Hematopoietic multipotent progenitor cell treated with erythropoietin and hydrocortisone succinate and interleukin-3 and kit ligand, for 6 days (in vitro differentiated cells): Measurements from ENCODE around the gene WRAP73.
A peak's percentile ranks its signal among the peaks of the same experiment; 100 is the strongest.

Source experiments
- DNase-seq: peaks from one replicate; pipeline ENCODE4 v3.0.0-alpha.2; 2015

WRAP73 gene

DNA sequence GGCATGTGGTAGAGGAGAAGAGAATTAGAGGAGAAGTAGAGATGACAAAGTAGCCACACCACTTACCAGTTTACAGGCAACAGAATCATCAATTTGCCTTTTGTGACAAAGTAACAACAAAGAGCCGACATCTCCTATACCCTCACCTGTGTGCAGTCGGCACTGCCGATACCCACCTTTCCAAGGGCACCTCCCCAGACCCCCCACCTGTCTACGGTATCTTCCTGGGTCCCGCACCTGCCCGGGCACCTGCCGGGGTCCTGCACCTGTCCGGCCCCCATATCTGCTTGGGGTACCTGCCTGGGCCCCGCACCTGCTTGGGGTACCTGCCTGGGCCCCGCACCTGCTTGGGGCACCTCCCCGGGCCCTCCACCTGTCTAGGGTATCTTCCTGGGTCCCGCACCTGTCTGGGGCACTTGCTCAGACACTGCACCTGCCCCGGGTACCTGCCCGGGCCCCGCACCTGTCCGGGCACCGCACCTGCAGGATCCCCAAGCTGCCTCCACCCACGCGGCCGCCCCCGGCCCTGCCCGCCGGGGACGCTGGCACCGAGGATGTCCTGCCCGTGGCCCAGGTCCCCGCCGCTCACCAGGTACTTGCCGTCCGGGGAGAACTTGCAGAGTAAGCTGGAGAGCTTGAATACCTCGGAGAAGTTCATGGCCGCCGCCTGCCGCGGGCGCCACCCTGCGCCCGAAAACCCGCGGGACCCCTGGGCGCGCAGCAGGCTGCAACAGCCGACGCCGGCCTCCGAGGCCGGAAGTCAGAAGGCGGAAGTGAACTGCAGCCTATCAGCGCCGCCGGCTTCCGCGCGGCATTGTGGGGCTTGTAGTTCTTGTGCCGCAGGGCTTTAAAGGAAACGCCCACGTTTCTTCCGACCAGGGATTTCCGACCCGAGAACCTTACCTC is at the start of gene WRAP73:
Gene WRAP73, minus strand, starts transcription at position 762 of the 906 bp plus-strand sequence. Its CDS starts 104 bp downstream, at position 658.
- peak; percentile 96 for DNase-seq

GRCh38 chr1:3699596-3699995 is 49.7 kb upstream of the WRAP73 start:
- no peak for DNase-seq

- DNase-seq = no peak
These were observed 48.9 kb upstream of the WRAP73 start for GRCh38 chr1:3698660-3699408.

GRCh38 chr1:3697810-3698209 is 47.9 kb upstream of the WRAP73 start:
- DNase-seq = no peak

- no peak for DNase-seq
These were observed 47.2 kb upstream of the WRAP73 start for GRCh38 chr1:3697104-3697503.

- no peak for DNase-seq
These were observed 46.8 kb upstream of the WRAP73 start for GRCh38 chr1:3696689-3697088.

- DNase-seq = peak; percentile 66
These were observed 45.7 kb upstream of the WRAP73 start for GRCh38 chr1:3695326-3696217.

DNA sequence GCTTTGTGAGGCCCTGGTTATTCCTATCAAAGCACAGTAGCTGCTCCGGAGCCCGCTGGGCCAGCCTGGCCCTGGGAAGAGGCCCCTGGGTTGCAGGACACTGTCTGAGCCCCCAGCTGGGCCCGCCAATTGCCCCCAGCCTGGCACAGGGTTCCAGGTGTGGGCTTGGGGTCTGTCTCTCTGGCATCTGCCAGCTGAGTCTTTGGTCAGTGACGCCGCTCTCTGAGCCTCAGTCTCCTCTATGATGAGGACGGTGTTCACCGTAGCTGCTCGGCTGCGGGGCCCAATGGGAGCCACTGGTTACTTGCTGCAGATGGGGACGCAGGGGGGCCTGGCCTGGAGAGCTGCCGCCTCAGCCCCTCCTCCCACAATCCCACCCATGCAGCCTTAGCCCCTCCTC is 43.4 kb upstream of the WRAP73 start:
- no peak for DNase-seq

DNA sequence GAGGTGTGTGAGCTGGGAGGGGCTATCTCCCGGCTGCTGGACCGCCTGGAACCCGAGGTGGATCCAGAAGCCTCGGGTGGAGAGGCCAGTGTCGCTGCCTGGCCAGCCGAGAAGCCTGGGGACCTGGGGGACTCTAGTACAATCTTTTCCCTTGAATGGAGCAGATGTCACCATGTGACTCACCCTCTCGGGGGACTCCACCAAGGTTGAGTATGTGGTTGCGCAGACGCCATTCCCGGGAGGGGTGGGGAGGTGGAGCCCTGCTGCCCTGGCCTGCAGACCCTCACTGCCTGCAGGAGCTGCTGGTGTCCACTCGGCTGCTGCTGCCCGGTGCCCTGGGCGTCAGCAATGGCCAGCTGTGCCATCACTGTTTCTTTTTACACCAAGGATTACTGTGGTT is 42.7 kb upstream of the WRAP73 start:
- DNase-seq = no peak

DNA sequence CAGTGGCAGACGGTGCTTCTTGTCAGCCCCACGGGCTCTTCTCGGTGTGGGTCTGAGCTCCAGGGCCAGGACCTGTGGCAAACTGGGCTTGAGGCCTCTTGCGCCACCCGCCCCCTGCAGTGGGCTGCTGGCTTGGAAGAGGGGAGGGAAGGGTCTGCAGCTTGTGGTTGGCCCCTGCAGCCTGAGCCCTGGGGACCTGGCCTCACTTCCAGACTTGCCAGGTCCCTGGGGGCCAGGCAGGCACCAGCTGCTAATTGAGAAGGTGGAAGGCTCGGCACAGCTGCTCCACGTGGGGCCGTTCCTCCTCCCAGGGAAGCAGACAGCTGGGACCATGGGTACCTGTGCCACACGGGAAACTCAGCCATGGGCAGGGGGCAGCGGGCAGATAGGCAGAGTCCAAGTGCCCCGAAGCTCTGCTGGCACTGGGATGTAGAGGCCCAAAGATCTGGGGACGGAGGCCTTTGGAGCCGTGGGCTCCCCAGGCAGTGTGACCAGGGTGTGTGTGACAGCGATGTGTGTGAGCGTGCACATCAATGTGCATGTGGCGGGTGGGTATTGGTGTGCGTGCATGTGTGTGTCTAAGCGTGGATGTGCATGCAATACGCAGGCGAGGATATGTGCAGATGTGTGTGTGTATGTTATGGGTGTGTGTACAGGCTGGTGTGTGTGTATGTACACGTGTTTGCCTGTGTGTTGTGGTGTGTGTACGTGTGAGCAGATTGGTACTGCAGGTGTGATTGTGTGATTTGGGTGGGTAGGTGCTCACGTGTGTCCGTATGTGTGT is 41.7 kb upstream of the WRAP73 start:
- no peak for DNase-seq

DNA sequence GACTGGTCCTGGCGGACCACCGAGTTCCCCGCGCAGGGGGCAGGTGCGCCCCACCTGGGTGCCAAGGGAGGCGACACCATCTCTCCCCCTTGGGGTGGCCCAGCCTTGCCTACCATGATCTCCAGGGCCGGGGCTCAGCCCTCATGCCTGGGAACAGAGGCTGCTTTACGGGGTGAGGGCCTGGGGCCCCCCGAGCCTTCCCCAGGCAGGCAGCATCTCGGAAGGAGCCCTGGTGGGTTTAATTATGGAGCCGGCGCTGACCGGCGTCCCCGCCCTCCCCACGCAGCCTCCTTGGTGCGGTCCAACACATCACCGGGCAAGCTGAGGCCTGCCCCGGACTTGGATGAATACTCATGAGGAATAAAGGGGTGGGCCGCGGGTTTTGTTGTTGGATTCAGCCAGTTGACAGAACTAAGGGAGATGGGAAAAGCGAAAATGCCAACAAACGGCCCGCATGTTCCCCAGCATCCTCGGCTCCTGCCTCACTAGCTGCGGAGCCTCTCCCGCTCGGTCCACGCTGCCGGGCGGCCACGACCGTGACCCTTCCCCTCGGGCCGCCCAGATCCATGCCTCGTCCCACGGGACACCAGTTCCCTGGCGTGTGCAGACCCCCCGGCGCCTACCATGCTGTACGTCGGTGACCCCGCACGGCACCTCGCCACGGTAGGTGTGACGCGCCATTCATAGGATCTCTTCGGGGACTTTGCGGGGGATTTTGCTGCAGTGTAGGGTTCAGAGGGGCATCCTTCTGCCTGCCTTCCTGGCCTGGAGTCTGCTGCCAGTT is 40.6 kb upstream of the WRAP73 start:
- DNase-seq = no peak

- DNase-seq = no peak
These were observed 39.3 kb upstream of the WRAP73 start for GRCh38 chr1:3689138-3689750.

- DNase-seq = no peak
These were observed 38.6 kb upstream of the WRAP73 start for GRCh38 chr1:3688356-3689137.

- DNase-seq = no peak
These were observed 37.6 kb upstream of the WRAP73 start for GRCh38 chr1:3687504-3687903.

GRCh38 chr1:3685906-3686305 is 36.0 kb upstream of the WRAP73 start:
- no peak for DNase-seq

DNA sequence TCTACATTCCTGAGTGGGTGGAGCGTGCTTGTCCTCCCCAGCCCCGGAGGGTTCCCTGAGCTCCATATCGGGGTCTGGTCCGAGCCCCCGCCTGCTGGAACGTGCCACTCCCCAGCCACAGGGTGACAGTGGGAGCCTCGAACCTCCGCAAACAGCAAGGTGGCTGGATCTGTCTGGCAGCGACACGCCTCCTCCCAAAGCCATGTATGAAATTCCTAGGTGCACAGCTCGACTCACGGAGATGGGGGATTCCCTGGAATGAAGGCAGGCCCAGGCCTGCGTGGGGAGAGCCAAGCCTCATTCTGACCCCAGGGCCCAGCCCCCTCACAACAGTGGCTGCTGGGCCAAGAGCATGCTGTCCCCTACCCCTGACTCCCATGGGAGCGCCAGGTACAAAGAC is 35.3 kb upstream of the WRAP73 start:
- DNase-seq = no peak

DNA sequence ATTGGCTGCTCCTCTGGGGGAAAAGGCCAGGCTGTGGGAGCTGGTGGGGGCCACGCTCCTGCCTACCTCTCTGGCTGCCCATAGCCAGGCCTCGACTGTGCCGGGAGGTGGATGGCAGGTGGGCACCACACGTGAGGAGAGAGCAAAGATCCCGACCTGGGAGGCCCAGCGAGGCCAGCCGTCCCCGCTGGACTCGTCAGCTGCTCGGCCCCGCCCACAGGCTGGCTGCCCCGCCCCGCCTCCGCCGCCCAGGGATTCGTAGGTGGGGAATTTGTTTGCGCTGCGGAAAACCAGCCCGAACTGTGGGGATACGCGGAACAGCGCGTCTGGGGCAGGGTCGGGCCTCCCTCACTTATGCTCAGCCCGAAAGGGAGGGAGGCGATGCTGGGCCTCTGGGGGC is 34.1 kb upstream of the WRAP73 start:
- DNase-seq = no peak

DNA sequence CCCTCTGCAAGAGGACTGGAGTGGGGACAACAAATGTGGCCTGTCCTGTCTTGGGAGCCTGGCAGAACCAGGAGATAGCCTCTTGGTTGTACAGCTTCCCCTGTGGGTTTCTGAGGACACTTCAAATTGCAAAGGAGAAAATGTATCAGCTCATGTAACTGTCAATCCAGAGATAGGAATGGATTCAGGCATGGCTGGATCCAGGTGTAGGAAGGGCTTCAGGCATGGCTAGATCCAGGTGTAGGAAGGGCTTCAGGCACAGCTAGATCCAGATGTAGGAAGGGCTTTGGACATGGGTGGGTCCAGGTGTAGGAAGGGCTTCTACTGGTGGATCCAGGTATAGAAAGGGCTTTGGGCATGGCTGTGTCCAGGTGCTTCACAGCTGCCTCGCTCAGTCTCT is 33.3 kb upstream of the WRAP73 start:
- no peak for DNase-seq

DNA sequence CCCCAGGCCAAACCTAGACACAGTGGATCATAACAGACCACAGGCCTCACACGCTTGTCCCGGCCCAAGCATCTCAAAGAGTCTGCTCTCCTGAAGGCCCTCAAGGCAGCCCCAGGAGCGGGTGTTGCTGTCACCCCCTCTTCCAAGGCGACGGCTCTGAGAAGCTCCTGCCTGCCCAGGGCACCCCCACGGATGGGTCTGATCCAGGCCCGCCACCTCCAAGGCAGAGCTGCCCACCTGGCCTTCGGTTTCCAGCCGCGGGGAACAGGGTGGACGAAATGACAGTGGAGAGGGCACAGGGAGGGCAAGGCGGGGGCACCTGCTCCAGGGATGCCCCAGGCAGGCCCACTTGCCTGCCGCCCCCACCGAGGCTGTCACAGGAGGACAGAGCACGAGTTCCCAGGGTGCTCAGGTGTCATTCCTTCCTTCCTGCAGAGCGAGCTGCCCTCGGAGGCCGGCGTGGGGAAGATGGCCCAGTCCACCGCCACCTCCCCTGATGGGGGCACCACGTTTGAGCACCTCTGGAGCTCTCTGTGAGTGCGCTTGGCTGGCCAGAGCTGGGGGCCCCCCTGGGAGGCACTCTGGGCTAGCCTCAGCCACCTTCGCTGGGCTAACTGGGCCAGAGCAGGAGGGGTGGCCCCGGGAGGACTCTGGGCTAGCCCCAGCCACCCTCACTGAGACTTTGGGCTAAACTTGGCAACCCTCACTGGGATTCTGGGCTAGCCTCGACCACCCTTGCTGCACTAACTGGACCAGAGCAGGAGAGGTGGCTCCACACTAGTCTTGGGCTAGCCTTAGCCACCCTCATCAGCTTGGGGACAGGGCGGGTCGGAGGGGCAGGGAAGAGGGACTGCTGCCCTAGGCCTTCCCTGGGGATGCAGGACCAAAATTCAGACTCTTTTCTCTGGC is 32.2 kb upstream of the WRAP73 start:
- no peak for DNase-seq
